Keratinocyte (primary cell): Measurements from ENCODE around the gene FHOD1. TPM values are rescaled to one million over a fixed set of nuclear protein-coding genes. Genes with fewer than 3 reads are reported as not detected.

Experiments used
- DNase-seq: peaks from one replicate; pipeline ENCODE4 v3.0.0-alpha.2; 2011; ENCODE audit warnings: low read depth, missing footprints, low spot score
- FAIRE-seq: peaks from 2 replicates; lab custom pipeline; 2011; peaks lifted over from hg19 to GRCh38; lab: Jason Lieb, UNC
- H2AFZ ChIP-seq: 2 replicates; pipeline ENCODE4 v1.6.0; 2012; ENCODE audit warnings: low read length, control low read depth, inconsistent platforms; ENCODE audit not compliant: control insufficient read depth
- H3K27ac ChIP-seq: 2 replicates; pipeline ENCODE4 v1.5.1; 2011; ENCODE audit warnings: low read length; ENCODE audit not compliant: control insufficient read depth, insufficient read depth
- H3K27me3 ChIP-seq: 3 replicates; pipeline ENCODE4 v1.6.0; 2011; ENCODE audit warnings: low read length; ENCODE audit not compliant: control insufficient read depth, insufficient read depth; ENCODE audit errors: extremely low read depth
- H3K36me3 ChIP-seq, 2 experiments: 2 replicates in 1 of 2; 3 replicates in 1 of 2; pipeline ENCODE4 v1.5.1; 2011; ENCODE audit warnings: low read length in 2 of 2, mild to moderate bottlenecking in 1 of 2; ENCODE audit not compliant: control insufficient read depth in 2 of 2, insufficient read depth in 2 of 2; ENCODE audit errors: extremely low read depth in 1 of 2
- H3K4me1 ChIP-seq: 3 replicates; pipeline ENCODE4 v1.5.1; 2011; ENCODE audit warnings: low read length; ENCODE audit not compliant: control insufficient read depth, insufficient read depth; ENCODE audit errors: extremely low read depth
- H3K4me2 ChIP-seq: 3 replicates; pipeline ENCODE4 v1.6.0; 2011; ENCODE audit warnings: low read depth, low read length; ENCODE audit not compliant: control insufficient read depth, insufficient read depth; ENCODE audit errors: extremely low read depth
- H3K4me3 ChIP-seq, 3 experiments: fragments of 200-600 bp in 1 of 3; sonication (generic) in 1 of 3; 2 replicates in 2 of 3; 3 replicates in 1 of 3; pipeline ENCODE4 v1.5.1; 2011 to 2016; ENCODE audit warnings: low read length in 3 of 3, mild to moderate bottlenecking in 3 of 3, control low read depth in 2 of 3, inconsistent platforms in 1 of 3, low read depth in 1 of 3, mixed read lengths in 1 of 3, mixed run types in 1 of 3, moderate library complexity in 1 of 3; ENCODE audit not compliant: control insufficient read depth in 2 of 3, insufficient read depth in 2 of 3; ENCODE audit errors: extremely low read depth in 1 of 3
- H3K79me2 ChIP-seq: 2 replicates; pipeline ENCODE4 v1.6.0; 2012; ENCODE audit warnings: low read length; ENCODE audit not compliant: control insufficient read depth, insufficient read depth
- H3K9ac ChIP-seq: 3 replicates; pipeline ENCODE4 v1.6.0; 2011; ENCODE audit warnings: low read length; ENCODE audit not compliant: control insufficient read depth, insufficient read depth; ENCODE audit errors: extremely low read depth
- H3K9me1 ChIP-seq: 3 replicates; pipeline ENCODE4 v1.6.0; 2011; ENCODE audit warnings: low read length; ENCODE audit not compliant: control insufficient read depth, insufficient read depth; ENCODE audit errors: extremely low read depth
- H3K9me3 ChIP-seq: 2 replicates; pipeline ENCODE4 v1.5.1; 2012; ENCODE audit warnings: low read depth, low read length; ENCODE audit not compliant: control insufficient read depth
- H4K20me1 ChIP-seq: 3 replicates; pipeline ENCODE4 v1.6.0; 2011; ENCODE audit warnings: low read length; ENCODE audit not compliant: control insufficient read depth, insufficient read depth; ENCODE audit errors: extremely low read depth
- CTCF ChIP-seq, 3 experiments: IDR thresholded peaks in 1 of 3; conservative IDR thresholded peaks in 1 of 3; optimal IDR thresholded peaks in 1 of 3; 2 replicates in 2 of 3; 3 replicates in 1 of 3; pipeline versions ENCODE3 to v1.5.1; 2011; ENCODE audit warnings: low read length in 3 of 3, mild to moderate bottlenecking in 3 of 3, moderate library complexity in 2 of 3, control low read depth in 1 of 3, inconsistent platforms in 1 of 3; ENCODE audit not compliant: insufficient read depth in 2 of 3; ENCODE audit errors: extremely low read depth in 1 of 3
- EZH2 ChIP-seq: IDR thresholded peaks from one replicate; pipeline ENCODE4 v1.6.1; 2012; ENCODE audit warnings: inconsistent platforms, mild to moderate bottlenecking, low read length, moderate library complexity
- dilution Hi-C: fragments of 300-500 bp; cut with MboI; formaldehyde crosslinking; loops from one replicate; pipeline ENCODE4 v1.7.0; 2020; ENCODE audit warnings: low sequenced_read_pairs; ENCODE audit not compliant: extremely low pct_ligation_motif_present
- polyA plus RNA-seq, 5 experiments: library from polyadenylated mRNA; depleted of rRNA in 3 of 5; stranded (reverse) in 3 of 5; stranded (forward) in 1 of 5; unstranded in 1 of 5; fragments of >200 nt; gene quantifications; 1 replicate in 1 of 5; 2 replicates in 3 of 5; 3 replicates in 1 of 5; pipeline versions ENCODE4 v1.2.1 to v1.2.3, GENCODE V29; 2011 to 2012; ENCODE audit warnings: missing spikeins in 2 of 5, low read depth in 1 of 5, low replicate concordance in 1 of 5

The FHOD1 gene
- polyA plus RNA-seq, 1 donor (not counting 4 experiments of a cell fraction or from before 2014, with no cell fraction given): 29.4 TPM

DNA sequence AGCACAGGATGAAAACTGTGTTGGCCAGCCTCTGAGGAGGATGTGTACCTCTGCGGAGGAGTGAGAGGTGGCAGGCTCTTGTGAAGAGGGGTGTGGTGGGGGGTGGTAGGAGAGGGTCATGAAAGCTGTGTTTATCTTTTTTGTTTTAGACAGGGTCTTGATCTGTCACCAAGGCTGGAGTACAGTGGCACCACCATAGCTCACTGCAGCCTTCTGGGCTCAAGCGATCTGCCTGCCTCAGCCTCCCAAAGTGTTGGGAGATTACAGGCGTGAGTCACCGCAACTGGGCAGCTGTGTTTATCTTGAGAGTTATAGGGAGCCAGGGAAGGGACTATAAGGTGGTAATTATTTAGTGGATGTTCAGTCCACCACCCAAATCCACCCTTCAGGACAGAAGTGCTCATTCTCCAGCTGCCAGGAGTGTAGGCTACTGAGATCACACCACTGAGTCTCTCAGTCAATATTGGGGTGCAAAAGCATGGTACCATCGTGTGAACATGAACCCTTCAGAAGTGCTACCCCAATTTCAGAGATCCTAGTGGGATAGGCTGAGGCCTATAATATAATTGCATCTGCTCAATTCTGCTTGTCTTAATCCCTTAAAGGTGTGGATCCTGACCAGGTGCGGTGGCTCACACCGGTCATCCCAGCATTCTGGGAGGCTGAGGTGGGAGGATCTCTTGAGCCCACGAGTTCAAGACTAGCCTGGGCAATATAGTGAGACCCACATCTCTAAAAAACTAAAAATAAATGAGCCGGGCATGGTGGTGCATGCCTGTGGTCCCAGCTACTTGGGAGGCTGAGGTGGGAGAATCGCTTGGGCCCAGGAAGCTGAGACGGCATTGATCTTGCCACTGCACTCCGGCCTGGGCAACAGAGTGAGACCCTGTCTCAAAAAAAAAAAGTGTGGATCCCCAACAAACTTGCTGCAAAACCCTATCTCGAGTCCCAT, 56.6 kb downstream of the FHOD1 start:
- FAIRE-seq: no peak
- H3K27ac ChIP-seq: no peak overlapping the region
- H3K27me3 ChIP-seq: no peaks in the 10 kb centered on the region
- H3K9ac ChIP-seq: no peak overlapping the region
- peaks cover 36% of the 10 kb centered on the region for H3K79me2 ChIP-seq
- H2AFZ ChIP-seq: no peak overlapping the region
- dilution Hi-C loops: no loop called here
- H3K9me3 ChIP-seq: no peaks in the 10 kb centered on the region
- peaks cover 4% of the 10 kb centered on the region for H3K9me1 ChIP-seq
- no peak for TF ChIP-seq EZH2
- TF ChIP-seq CTCF (optimal IDR thresholded peaks at IDR 0.05 in 1 of 3, IDR thresholded peaks at IDR 0.05 in 1 of 3, conservative IDR thresholded peaks at IDR 0.05 in 1 of 3; ENCODE audit: extremely low read depth in 1 of 3, insufficient read depth in 2 of 3, low read length in 3 of 3): no peak
- no peak overlapping the region for H3K4me3 ChIP-seq
- H3K4me2 ChIP-seq: no peak overlapping the region
- H3K4me1 ChIP-seq: peaks cover 15% of the 10 kb centered on the region
- DNase-seq: no peak
- H4K20me1 ChIP-seq: peaks cover 4% of the 10 kb centered on the region
- H3K36me3 ChIP-seq: peaks cover 17 to 23% of the 10 kb centered on the region in 2 experiments

- Histone ChIP-seq H3K4me3 (no peak within 1 kb of the TSS), H3K4me1 (peaks cover 18% of the 10 kb centered on the region), H3K36me3 (peaks cover 13 to 17% of the 10 kb centered on the region in 2 experiments), H3K9ac (no peak within 1 kb of the TSS), H3K79me2 (peaks cover 31% of the 10 kb centered on the region), H4K20me1 (peaks cover 4% of the 10 kb centered on the region), H3K9me1 (peaks cover 4% of the 10 kb centered on the region), H3K27me3 (no peaks in the 10 kb centered on the region), H2AFZ (no peak within 1 kb of the TSS), H3K4me2 (no peak within 1 kb of the TSS), H3K27ac (no peak within 1 kb of the TSS), H3K9me3 (no peaks in the 10 kb centered on the region)
- DNase-seq: no peak
- TF ChIP-seq CTCF (optimal IDR thresholded peaks at IDR 0.05 in 1 of 3, IDR thresholded peaks at IDR 0.05 in 1 of 3, conservative IDR thresholded peaks at IDR 0.05 in 1 of 3; ENCODE audit: extremely low read depth in 1 of 3, insufficient read depth in 2 of 3, low read length in 3 of 3) (no peak), EZH2 (no peak)
- dilution Hi-C loops: no loop called here
- FAIRE-seq: no peak
Observed at GRCh38 chr16:67190041-67190440, 57.2 kb downstream of the FHOD1 start, which contains the start of gene EXOC3L1. Gene EXOC3L1, minus strand, starts transcription at chr16:67190136. Its CDS starts 460 bp downstream, at chr16:67189676.
